K562 (cell line): ENCODE data around the gene IFRD1. TPM values are rescaled to one million over a fixed set of nuclear protein-coding genes. Genes with fewer than 3 reads are reported as not detected.

Source experiments
- BACH1 ChIP-seq: fragments of 200-800 bp; sonication (Bioruptor generic); IDR thresholded peaks from 2 replicates; pipeline ENCODE4 v1.6.1; 2016; ENCODE audit warnings: missing genetic modification characterization, missing compliant biosample characterization
- CEBPG ChIP-seq, 3 experiments: fragments of 200-800 bp in 1 of 3; sonication (Bioruptor generic) in 1 of 3; sonication (generic) in 1 of 3; formaldehyde crosslinking in 1 of 3; IDR thresholded peaks in 2 of 3; conservative IDR thresholded peaks in 1 of 3; 2 replicates each; pipeline versions ENCODE4 v1.6.1 to v1.8.0; 2016 to 2022; ENCODE audit warnings: missing compliant biosample characterization in 2 of 3, missing genetic modification characterization in 2 of 3, mild to moderate bottlenecking in 1 of 3, missing genetic modification reagents in 1 of 3
- FOSL1 ChIP-seq: fragments of 200-800 bp; sonication (Bioruptor generic); conservative IDR thresholded peaks from 2 replicates; pipeline ENCODE4 v1.6.1; 2016; ENCODE audit warnings: missing genetic modification characterization, missing compliant biosample characterization
- FOXJ2 ChIP-seq: fragments of 200-800 bp; sonication (Bioruptor generic); IDR thresholded peaks from 2 replicates; pipeline ENCODE4 v1.6.1; 2016; ENCODE audit warnings: missing genetic modification characterization, missing compliant biosample characterization
- POLR2H ChIP-seq: IDR thresholded peaks from 2 replicates; pipeline ENCODE4 v1.6.1; 2016; ENCODE audit warnings: missing genetic modification characterization, low read depth, mild to moderate bottlenecking, control low read depth, missing compliant biosample characterization, moderate library complexity
- ZC3H11A ChIP-seq: IDR thresholded peaks from 2 replicates; pipeline ENCODE4 v1.6.1; 2012; ENCODE audit warnings: low read depth, low read length, improper control_type of control experiment
- ZNF347 ChIP-seq: fragments of 450-650 bp; formaldehyde crosslinking; IDR thresholded peaks from 2 replicates; pipeline ENCODE4 v1.4.0; 2020; ENCODE audit warnings: low read depth, mild to moderate bottlenecking, moderate library complexity
- polyA plus RNA-seq, 8 experiments: library from polyadenylated mRNA; depleted of rRNA in 4 of 8; stranded (reverse) in 5 of 8; unstranded in 3 of 8; fragments of >200 nt; fragmentation: Nextera tagmentation in 2 of 8; fragmentation: Illumina TruSeq in 1 of 8; extraction: Ambion mirVana in 2 of 8; extraction: Trizol in 1 of 8; gene quantifications; 2 replicates each; pipeline versions ENCODE4 v1.2.1 to v1.2.3, GENCODE V29; 2011 to 2014; ENCODE audit warnings: inconsistent platforms in 1 of 8, missing spikeins in 1 of 8
- total RNA-seq, 7 experiments: library from RNA; depleted of rRNA in 6 of 7; stranded (reverse); fragments of >200 nt in 6 of 7; fragmentation: Illumina TruSeq in 2 of 7; extraction: Trizol in 2 of 7; gene quantifications; 2 replicates each; pipeline versions ENCODE4 v1.2.1 to v1.2.3, GENCODE V29; 2011 to 2021; ENCODE audit warnings: low replicate concordance in 1 of 7
- TF ChIP-seq, protein P1 (sequence below): fragments of 450-650 bp; formaldehyde crosslinking; IDR thresholded peaks from 2 replicates; pipeline ENCODE4 v1.4.0; 2022; ENCODE audit warnings: mild to moderate bottlenecking, moderate library complexity
- TF ChIP-seq, protein P2 (sequence below), 2 experiments: fragments of 450-650 bp in 1 of 2; sonication (generic) in 1 of 2; formaldehyde crosslinking in 1 of 2; IDR thresholded peaks in 1 of 2; conservative IDR thresholded peaks in 1 of 2; 2 replicates each; pipeline versions ENCODE4 v1.6.1 to v1.8.1; 2016 to 2023; ENCODE audit warnings: mild to moderate bottlenecking in 2 of 2, moderate library complexity in 2 of 2, inconsistent platforms in 1 of 2, missing genetic modification reagents in 1 of 2
- TF ChIP-seq, protein P3 (sequence below): fragments of 450-650 bp; formaldehyde crosslinking; IDR thresholded peaks from 2 replicates; pipeline ENCODE4 v1.4.0; 2020; ENCODE audit warnings: mild to moderate bottlenecking

Gene IFRD1
- total and polyA plus RNA-seq, 9 of the 15 experiments (the other 6 are each of a cell fraction or from before 2014, with no cell fraction given) = 27.6 to 81.8 (median 68.1) TPM

DNA sequence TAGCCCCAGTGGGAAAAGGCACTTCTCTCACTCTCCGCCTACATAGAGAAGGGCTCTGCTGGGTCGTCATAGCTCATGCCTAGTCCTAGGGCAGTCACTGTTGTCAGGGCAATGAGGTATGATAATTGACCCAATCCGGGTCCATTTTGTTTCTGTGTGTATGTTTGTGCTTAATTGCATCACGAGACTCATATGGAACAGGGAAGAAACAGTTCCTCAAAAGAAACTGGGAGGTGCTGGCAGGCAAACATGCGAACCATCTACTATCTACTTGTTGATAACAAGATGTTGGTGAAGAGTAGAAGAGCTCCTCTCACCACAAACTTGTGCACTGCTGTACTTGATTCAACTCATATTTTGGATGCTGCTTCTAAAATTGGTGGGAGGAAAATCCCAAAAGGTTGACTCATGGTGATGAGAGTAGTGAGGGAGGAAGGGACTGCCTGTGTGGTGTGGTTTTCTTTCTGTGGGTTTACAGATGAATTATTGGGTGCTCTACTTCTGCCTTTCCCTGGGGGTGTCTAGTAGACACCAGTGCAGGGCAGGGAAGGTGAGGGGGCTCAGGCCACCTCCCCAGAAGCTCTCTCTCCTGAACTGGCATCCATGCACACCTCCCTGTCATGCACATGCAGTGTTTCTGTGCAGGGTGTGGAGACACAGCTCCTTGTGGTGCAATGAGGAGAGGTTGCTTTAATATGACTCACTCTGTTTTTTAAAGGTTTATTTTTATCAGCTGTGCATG lies 59.9 kb downstream of the IFRD1 start (continued):
- no peak for TF ChIP-seq BACH1 (tag)
- TF ChIP-seq ZC3H11A = no peak
- TF ChIP-seq FOXJ2 (tag) = peak; percentile 57; the same call in 1 of the 2 replicates
- TF ChIP-seq CEBPG (CRISPR knock-in tag; IDR thresholded peaks at IDR 0.05) = peak; percentile 16; the same call in 1 of the 2 replicates
- peak in 1 of 2 experiments; percentile 68; a peak in 2 of 4 replicates for TF ChIP-seq CEBPG (tag; conservative IDR thresholded peaks at IDR 0.05 in 1 of 2, IDR thresholded peaks at IDR 0.05 in 1 of 2)
- TF ChIP-seq, protein P1, sequence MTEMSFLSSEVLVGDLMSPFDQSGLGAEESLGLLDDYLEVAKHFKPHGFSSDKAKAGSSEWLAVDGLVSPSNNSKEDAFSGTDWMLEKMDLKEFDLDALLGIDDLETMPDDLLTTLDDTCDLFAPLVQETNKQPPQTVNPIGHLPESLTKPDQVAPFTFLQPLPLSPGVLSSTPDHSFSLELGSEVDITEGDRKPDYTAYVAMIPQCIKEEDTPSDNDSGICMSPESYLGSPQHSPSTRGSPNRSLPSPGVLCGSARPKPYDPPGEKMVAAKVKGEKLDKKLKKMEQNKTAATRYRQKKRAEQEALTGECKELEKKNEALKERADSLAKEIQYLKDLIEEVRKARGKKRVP = no peak
- TF ChIP-seq, protein P2, sequence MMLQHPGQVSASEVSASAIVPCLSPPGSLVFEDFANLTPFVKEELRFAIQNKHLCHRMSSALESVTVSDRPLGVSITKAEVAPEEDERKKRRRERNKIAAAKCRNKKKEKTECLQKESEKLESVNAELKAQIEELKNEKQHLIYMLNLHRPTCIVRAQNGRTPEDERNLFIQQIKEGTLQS (IDR thresholded peaks at IDR 0.05) = no peak
- TF ChIP-seq, protein P2 (CRISPR knock-in tag; conservative IDR thresholded peaks at IDR 0.05) = no peak
- TF ChIP-seq, protein P3, sequence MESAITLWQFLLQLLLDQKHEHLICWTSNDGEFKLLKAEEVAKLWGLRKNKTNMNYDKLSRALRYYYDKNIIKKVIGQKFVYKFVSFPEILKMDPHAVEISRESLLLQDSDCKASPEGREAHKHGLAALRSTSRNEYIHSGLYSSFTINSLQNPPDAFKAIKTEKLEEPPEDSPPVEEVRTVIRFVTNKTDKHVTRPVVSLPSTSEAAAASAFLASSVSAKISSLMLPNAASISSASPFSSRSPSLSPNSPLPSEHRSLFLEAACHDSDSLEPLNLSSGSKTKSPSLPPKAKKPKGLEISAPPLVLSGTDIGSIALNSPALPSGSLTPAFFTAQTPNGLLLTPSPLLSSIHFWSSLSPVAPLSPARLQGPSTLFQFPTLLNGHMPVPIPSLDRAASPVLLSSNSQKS (CRISPR knock-in tag) = no peak
- TF ChIP-seq POLR2H (tag) = no peak
- peak; percentile 45; the same call in 1 of the 2 replicates for TF ChIP-seq FOSL1 (tag)
- no peak for TF ChIP-seq ZNF347 (CRISPR knock-in tag)
